Karpas-422 (cell line): ENCODE results near the gene DAB1. TPM values are rescaled to one million over a fixed set of nuclear protein-coding genes. Genes with fewer than 3 reads are reported as not detected.

Experiments
- DNase-seq: peaks from one replicate; pipeline ENCODE4 v3.0.0-alpha.2; 2015
- H2AFZ ChIP-seq: fragments of 200-600 bp; sonication (generic); 2 replicates; pipeline ENCODE4 v1.6.1; 2014; ENCODE audit warnings: antibody characterized with exemption, low read length, mixed read lengths
- H3K27ac ChIP-seq: fragments of 200-600 bp; sonication (generic); 2 replicates; pipeline ENCODE4 v1.5.1; 2014; ENCODE audit warnings: mild to moderate bottlenecking, low read length, moderate library complexity
- H3K27me3 ChIP-seq: fragments of 200-600 bp; sonication (generic); 2 replicates; pipeline ENCODE4 v1.6.1; 2014; ENCODE audit warnings: low read length, mixed read lengths
- H3K36me3 ChIP-seq: fragments of 200-600 bp; sonication (generic); 2 replicates; pipeline ENCODE4 v1.6.1; 2014; ENCODE audit warnings: low read length, mixed read lengths; ENCODE audit not compliant: insufficient read depth
- H3K4me1 ChIP-seq: fragments of 200-600 bp; sonication (generic); 2 replicates; pipeline ENCODE4 v1.6.1; 2014; ENCODE audit warnings: mild to moderate bottlenecking, low read length, mixed read lengths
- H3K4me2 ChIP-seq: fragments of 200-600 bp; sonication (generic); 2 replicates; pipeline ENCODE4 v1.6.1; 2014; ENCODE audit warnings: low read length, low read depth, mild to moderate bottlenecking; ENCODE audit not compliant: poor library complexity, severe bottlenecking
- H3K4me3 ChIP-seq: fragments of 200-600 bp; sonication (generic); 2 replicates; pipeline ENCODE4 v1.5.1; 2014; ENCODE audit warnings: mild to moderate bottlenecking, antibody characterized with exemption, low read length, mixed read lengths
- H3K79me2 ChIP-seq: fragments of 200-600 bp; sonication (generic); 2 replicates; pipeline ENCODE4 v1.6.1; 2014; ENCODE audit warnings: mild to moderate bottlenecking, low read length, mixed read lengths
- H3K9ac ChIP-seq: fragments of 200-600 bp; sonication (generic); 2 replicates; pipeline ENCODE4 v1.6.0; 2014; ENCODE audit warnings: low read length
- H3K9me2 ChIP-seq: fragments of 200-600 bp; sonication (generic), shearing (Covaris generic); replicated peaks from 2 replicates; pipeline ENCODE4 v1.6.0; 2014; ENCODE audit warnings: mild to moderate bottlenecking, low read length, moderate library complexity; ENCODE audit not compliant: insufficient read depth
- H3K9me3 ChIP-seq: fragments of 300-700, 200-600 bp; sonication (generic); 2 replicates; pipeline ENCODE4 v1.6.1; 2014; ENCODE audit warnings: low read length, mixed read lengths
- H4K20me1 ChIP-seq: fragments of 200-600 bp; sonication (generic); 2 replicates; pipeline ENCODE4 v1.6.1; 2014; ENCODE audit warnings: mild to moderate bottlenecking, antibody characterized with exemption, low read length, low read depth; ENCODE audit not compliant: insufficient read depth
- total RNA-seq: library from RNA; depleted of rRNA; stranded (reverse); fragments of >200 nt; shearing (Covaris generic); gene quantifications from 2 replicates; pipeline ENCODE4 v1.2.3, GENCODE V29; 2014; ENCODE audit warnings: low replicate concordance

DAB1 gene
- total RNA-seq, 1 experiment from 2014 or later, result 0.78 TPM

DNA sequence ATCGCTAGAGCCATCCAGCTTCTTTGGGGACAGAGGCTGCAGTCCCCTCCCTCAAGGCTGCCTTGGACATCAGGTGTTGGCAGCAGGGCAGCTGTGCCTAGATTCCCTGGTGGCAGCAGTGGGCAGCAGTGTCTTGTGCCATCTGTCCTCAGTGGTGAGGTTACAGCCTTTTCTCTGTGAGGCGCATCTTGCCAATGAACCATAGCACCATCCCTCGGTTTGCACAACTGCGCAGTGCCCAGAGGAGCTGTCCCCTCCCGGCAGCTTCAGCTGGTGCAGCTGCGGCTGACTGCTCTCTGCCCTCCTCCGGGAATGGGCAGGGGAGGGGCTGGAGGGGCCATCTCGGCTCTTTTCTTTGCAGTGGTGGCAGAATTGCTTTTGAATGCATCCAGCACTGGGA is 399.0 kb downstream of the DAB1 start:
- Histone ChIP-seq H3K9me3 (no peaks in the 10 kb centered on the region), H3K36me3 (no peaks in the 10 kb centered on the region), H3K4me2 (no peak overlapping the region), H3K27me3 (no peaks in the 10 kb centered on the region), H3K79me2 (no peaks in the 10 kb centered on the region), H3K9me2 (no peaks in the 10 kb centered on the region), H2AFZ (no peak overlapping the region), H3K27ac (no peak overlapping the region), H3K9ac (no peak overlapping the region), H3K4me1 (no peaks in the 10 kb centered on the region), H4K20me1 (no peaks in the 10 kb centered on the region), H3K4me3 (no peak overlapping the region)
- no peak for DNase-seq

DNA sequence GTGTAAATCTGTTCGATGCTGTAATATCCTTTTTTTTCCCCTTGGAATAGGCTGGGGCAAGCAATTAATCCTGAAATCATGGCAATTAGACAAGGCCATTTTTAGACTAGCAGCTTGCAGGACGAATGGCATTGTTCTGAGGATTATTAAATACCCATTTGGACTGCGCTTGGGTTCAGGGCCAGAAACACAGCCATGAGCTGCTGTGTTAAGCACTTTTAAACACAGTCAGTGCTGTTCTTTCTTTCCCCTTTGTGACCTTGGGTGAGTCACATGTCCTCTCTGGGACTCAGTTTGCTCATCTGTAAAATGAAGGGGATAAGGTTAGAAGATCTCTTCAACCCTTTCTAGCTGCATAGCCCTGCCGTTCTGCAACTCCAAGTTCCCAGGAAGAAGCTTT is 399.4 kb downstream of the DAB1 start:
- no peaks in the 10 kb centered on the region for H3K27me3 ChIP-seq
- no peak overlapping the region for H3K4me2 ChIP-seq
- no peaks in the 10 kb centered on the region for H3K79me2 ChIP-seq
- H4K20me1 ChIP-seq, result no peaks in the 10 kb centered on the region
- H3K4me3 ChIP-seq, result no peak overlapping the region
- no peak overlapping the region for H3K9ac ChIP-seq
- H3K9me3 ChIP-seq, result no peaks in the 10 kb centered on the region
- DNase-seq, result no peak
- no peak overlapping the region for H2AFZ ChIP-seq
- H3K36me3 ChIP-seq, result no peaks in the 10 kb centered on the region
- no peaks in the 10 kb centered on the region for H3K4me1 ChIP-seq
- no peaks in the 10 kb centered on the region for H3K9me2 ChIP-seq
- H3K27ac ChIP-seq, result no peak overlapping the region

DNA sequence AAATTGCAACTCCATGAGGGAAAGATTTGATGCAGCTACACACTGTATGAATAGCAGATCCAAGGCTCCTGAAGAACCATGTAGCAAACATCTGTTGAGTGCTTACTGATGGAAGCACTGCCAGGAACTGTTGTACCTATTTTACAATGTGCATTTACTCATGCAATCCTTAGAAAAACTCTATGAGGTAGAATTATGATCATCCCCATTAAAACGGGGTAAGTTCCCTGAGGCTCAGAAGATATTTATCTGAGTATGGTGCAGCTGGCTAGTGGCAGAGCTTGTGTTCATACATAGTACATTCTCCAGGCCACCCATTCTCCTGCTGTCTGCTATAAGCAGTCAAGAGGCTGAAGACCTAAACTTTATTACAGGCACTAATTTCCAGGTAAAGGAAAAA is 403.6 kb downstream of the DAB1 start:
- no peaks in the 10 kb centered on the region for H3K9me3 ChIP-seq
- H3K4me1 ChIP-seq, result no peaks in the 10 kb centered on the region
- H3K27me3 ChIP-seq, result no peaks in the 10 kb centered on the region
- H2AFZ ChIP-seq, result no peak overlapping the region
- no peak overlapping the region for H3K4me2 ChIP-seq
- H3K27ac ChIP-seq, result no peak overlapping the region
- no peak for DNase-seq
- H3K36me3 ChIP-seq, result no peaks in the 10 kb centered on the region
- no peak overlapping the region for H3K9ac ChIP-seq
- no peaks in the 10 kb centered on the region for H3K9me2 ChIP-seq
- H3K79me2 ChIP-seq, result no peaks in the 10 kb centered on the region
- no peak overlapping the region for H3K4me3 ChIP-seq
- H4K20me1 ChIP-seq, result no peaks in the 10 kb centered on the region

DNA sequence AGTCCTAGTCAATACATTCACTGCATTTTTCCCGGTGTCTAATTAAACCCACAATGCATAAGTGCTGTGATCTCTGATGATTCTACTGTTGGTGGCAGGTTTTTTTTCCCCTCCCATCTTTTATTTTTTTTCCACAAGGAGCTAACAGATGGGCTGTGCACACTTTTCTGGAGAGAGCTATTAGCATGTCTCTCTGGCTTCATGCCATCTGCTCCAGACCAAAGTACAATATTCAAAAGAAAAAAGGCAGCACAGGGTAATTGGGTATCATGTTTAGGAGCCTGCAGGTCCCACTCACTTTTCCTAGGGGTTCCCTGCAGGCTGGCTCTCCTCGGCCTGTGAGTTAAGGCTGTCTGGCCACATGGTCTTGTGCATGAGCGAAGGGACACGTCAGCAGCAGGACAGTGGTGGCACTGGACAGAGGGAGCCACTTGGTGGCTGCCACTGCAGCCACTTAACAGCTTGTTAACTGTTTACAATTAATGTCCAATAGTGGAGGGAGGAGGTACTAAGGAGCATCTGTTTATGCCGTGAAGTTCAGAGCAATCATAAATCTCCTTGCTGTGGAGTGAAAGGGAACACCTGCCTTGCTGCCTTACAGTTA is 404.5 kb downstream of the DAB1 start:
- no peak overlapping the region for H3K4me2 ChIP-seq

DNA sequence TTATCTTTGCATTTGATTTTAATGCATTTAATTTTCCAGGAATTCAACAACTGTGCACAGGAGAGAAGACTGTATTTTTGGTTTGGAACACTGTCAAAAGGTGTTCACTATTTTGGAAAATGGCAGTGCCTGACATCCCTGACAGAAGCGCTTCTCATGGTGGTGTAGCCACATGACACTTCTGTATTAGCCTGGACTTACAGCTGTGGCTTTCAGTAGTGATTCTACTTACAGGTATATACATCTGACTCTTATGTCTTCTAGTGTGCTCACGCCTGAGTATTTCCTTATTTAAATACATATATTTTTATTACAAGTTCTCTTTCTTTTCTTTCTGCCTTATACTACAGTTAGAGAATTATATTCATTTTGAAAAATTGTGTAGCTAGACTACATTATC is 405.7 kb downstream of the DAB1 start:
- H3K27ac ChIP-seq, result no peak overlapping the region
- no peaks in the 10 kb centered on the region for H4K20me1 ChIP-seq
- no peaks in the 10 kb centered on the region for H3K27me3 ChIP-seq
- H3K9ac ChIP-seq, result no peak overlapping the region
- no peaks in the 10 kb centered on the region for H3K9me3 ChIP-seq
- H3K4me1 ChIP-seq, result no peaks in the 10 kb centered on the region
- H3K9me2 ChIP-seq, result no peaks in the 10 kb centered on the region
- H3K4me3 ChIP-seq, result no peak overlapping the region
- H3K4me2 ChIP-seq, result no peak overlapping the region
- DNase-seq, result no peak
- no peak overlapping the region for H2AFZ ChIP-seq
- H3K36me3 ChIP-seq, result no peaks in the 10 kb centered on the region
- no peaks in the 10 kb centered on the region for H3K79me2 ChIP-seq

More for the DNA sequence above, 404.5 kb downstream of the DAB1 start:
- H3K36me3 ChIP-seq, result no peaks in the 10 kb centered on the region
- no peaks in the 10 kb centered on the region for H3K27me3 ChIP-seq
- H4K20me1 ChIP-seq, result no peaks in the 10 kb centered on the region
- H3K4me3 ChIP-seq, result no peak overlapping the region
- H2AFZ ChIP-seq, result no peak overlapping the region
- H3K4me1 ChIP-seq, result no peaks in the 10 kb centered on the region
- H3K9ac ChIP-seq, result no peak overlapping the region
- no peaks in the 10 kb centered on the region for H3K9me2 ChIP-seq
- no peaks in the 10 kb centered on the region for H3K9me3 ChIP-seq
- DNase-seq, result no peak
- H3K27ac ChIP-seq, result no peak overlapping the region
- H3K79me2 ChIP-seq, result no peaks in the 10 kb centered on the region

DNA sequence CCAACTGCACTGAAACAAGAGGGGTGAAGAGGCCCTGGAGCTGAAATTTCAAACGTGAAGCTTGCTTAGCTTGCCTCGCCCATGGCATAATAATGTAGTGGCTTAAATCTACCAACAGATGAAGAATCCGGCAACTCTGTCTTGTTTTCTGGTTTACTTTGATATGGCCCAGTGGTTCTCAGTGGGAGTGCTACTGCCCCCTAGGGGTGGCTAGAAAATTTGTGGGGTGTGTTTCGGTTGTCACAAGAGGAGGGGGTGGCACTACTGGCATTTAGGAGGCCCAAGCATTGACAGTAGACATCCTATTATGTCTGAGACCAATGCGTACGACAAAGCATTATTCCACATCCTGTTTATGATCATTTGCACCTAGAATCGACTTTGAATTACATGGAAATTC is 406.1 kb downstream of the DAB1 start:
- Histone ChIP-seq H3K4me1 (no peaks in the 10 kb centered on the region), H3K36me3 (no peaks in the 10 kb centered on the region), H3K27me3 (no peaks in the 10 kb centered on the region), H4K20me1 (no peaks in the 10 kb centered on the region), H3K9me3 (no peaks in the 10 kb centered on the region), H3K4me2 (no peak overlapping the region), H3K9ac (no peak overlapping the region), H3K27ac (no peak overlapping the region), H3K4me3 (no peak overlapping the region), H2AFZ (no peak overlapping the region), H3K79me2 (no peaks in the 10 kb centered on the region), H3K9me2 (no peaks in the 10 kb centered on the region)
- peak; percentile 47 for DNase-seq

DNA sequence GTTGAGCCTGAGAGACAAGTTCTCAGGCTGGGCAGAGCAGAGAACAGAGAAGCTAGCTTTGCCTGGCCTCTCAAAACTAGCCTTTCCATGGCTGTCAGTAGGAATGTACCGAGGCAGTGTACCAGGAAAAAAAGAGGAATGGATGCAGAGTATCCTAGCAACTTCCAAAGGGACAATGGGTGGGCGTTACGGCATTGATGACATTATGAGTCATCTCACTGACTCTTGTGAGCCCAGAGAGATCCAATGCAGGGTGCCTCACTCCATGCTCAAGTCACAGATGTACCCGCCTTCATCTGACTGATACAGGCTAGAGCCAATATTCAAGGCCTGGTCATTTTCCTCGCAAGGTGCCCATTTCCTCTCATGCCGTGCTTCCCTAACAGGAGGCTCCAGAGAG is 406.7 kb downstream of the DAB1 start:
- Histone ChIP-seq H3K36me3 (no peaks in the 10 kb centered on the region), H3K4me2 (no peak overlapping the region), H3K27ac (no peak overlapping the region), H3K4me3 (no peak overlapping the region), H2AFZ (no peak overlapping the region), H3K9me2 (no peaks in the 10 kb centered on the region), H4K20me1 (no peaks in the 10 kb centered on the region), H3K9ac (no peak overlapping the region), H3K27me3 (no peaks in the 10 kb centered on the region), H3K79me2 (no peaks in the 10 kb centered on the region), H3K4me1 (no peaks in the 10 kb centered on the region), H3K9me3 (no peaks in the 10 kb centered on the region)
- no peak for DNase-seq

DNA sequence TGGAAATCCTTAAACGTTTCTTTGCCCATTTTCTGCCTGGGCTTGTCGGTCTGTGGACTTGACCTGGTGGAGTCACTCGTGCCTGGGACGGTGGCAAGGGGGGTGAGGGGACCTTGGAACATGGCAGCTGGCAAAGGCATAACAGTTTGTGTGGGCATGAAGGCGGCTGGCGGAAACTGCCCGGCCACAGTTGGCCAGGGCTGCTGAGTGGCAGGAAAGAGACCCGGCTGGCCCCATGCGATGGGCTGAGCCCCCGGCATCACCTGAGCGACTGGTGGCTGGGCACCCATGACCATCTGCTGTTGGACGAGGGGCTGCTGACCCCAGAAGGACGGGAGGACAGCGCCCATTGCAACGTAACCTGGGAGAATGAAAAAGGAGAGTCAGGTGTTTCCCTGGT is 408.8 kb downstream of the DAB1 start:
- Histone ChIP-seq H3K27me3 (no peaks in the 10 kb centered on the region), H3K4me1 (no peaks in the 10 kb centered on the region), H3K4me2 (no peak overlapping the region), H3K4me3 (no peak overlapping the region), H3K79me2 (no peaks in the 10 kb centered on the region), H3K9me3 (no peaks in the 10 kb centered on the region), H3K9ac (no peak overlapping the region), H2AFZ (no peak overlapping the region), H3K9me2 (no peaks in the 10 kb centered on the region), H4K20me1 (no peaks in the 10 kb centered on the region), H3K36me3 (no peaks in the 10 kb centered on the region), H3K27ac (no peak overlapping the region)
- DNase-seq, result no peak

DNA sequence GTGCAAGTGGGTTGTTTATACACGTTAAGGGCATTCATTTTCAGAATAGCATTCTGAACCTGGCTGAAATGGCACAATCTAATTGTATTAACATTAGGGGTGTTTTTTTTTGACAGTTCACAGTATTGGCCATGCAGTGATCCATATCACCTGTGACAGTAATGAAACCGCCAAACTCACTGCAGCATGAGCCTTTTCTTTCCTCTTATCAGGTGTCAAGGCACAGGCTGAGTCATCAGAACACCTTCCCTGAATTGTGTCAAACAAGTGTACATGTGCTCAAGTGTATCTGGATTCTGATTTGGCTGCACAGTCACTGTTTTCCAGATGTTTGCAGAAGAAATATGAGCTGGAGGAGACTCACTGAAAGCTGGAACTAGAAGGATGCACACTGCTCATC is 410.3 kb downstream of the DAB1 start:
- H3K79me2 ChIP-seq, result no peaks in the 10 kb centered on the region
- H3K9ac ChIP-seq, result no peak overlapping the region
- H3K4me1 ChIP-seq, result no peaks in the 10 kb centered on the region
- H3K27ac ChIP-seq, result no peak overlapping the region
- H3K4me2 ChIP-seq, result no peak overlapping the region
- H2AFZ ChIP-seq, result no peak overlapping the region
- H3K27me3 ChIP-seq, result no peaks in the 10 kb centered on the region
- no peaks in the 10 kb centered on the region for H3K9me2 ChIP-seq
- H3K36me3 ChIP-seq, result no peaks in the 10 kb centered on the region
- no peaks in the 10 kb centered on the region for H3K9me3 ChIP-seq
- H4K20me1 ChIP-seq, result no peaks in the 10 kb centered on the region
- H3K4me3 ChIP-seq, result no peak overlapping the region
- DNase-seq, result no peak
